HL-60 (cell line): ENCODE results near the gene RNGTT.

Experiments used
- DNase-seq, 2 experiments: peaks; one replicate each; pipeline ENCODE4 v3.0.0-alpha.2; 2010 to 2020; ENCODE audit warnings: low read depth in 1 of 2, low spot score in 1 of 2
- H3K27ac ChIP-seq: fragments of 250-450 bp; sonication (Bioruptor Pico); replicated peaks from 2 replicates; pipeline ENCODE4 v1.5.1; 2020; ENCODE audit warnings: mild to moderate bottlenecking, moderate library complexity
- H3K27me3 ChIP-seq: fragments of 250-450 bp; sonication (Bioruptor Pico); 2 replicates; pipeline ENCODE4 v1.5.1; 2021; ENCODE audit warnings: mild to moderate bottlenecking, moderate library complexity; ENCODE audit not compliant: insufficient read depth, poor library complexity, severe bottlenecking
- H3K4me3 ChIP-seq: replicated peaks from 2 replicates; pipeline ENCODE4 v1.5.1; 2011; ENCODE audit warnings: mild to moderate bottlenecking, control low read depth, low read length; ENCODE audit not compliant: insufficient read depth
- GABPA ChIP-seq: IDR thresholded peaks from 2 replicates; pipeline ENCODE4 v1.6.1; 2012; ENCODE audit warnings: low read depth
- POLR2AphosphoS5 ChIP-seq: IDR thresholded peaks from 2 replicates; pipeline ENCODE4 v1.6.1; 2012; ENCODE audit warnings: low read depth
- SPI1 ChIP-seq: IDR thresholded peaks from 2 replicates; pipeline ENCODE4 v1.6.1; 2012; ENCODE audit warnings: low read depth, mild to moderate bottlenecking, borderline replicate concordance
- TF ChIP-seq, protein P1 (sequence below): IDR thresholded peaks from 2 replicates; pipeline ENCODE4 v1.6.1; 2012; ENCODE audit warnings: low read depth; ENCODE audit not compliant: insufficient replicate concordance
- TF ChIP-seq, protein P2 (sequence below): IDR thresholded peaks from one replicate; pipeline ENCODE4 v1.5.1; 2011; ENCODE audit warnings: low read length, control low read depth, inconsistent platforms; ENCODE audit not compliant: insufficient read depth

Gene RNGTT

DNA sequence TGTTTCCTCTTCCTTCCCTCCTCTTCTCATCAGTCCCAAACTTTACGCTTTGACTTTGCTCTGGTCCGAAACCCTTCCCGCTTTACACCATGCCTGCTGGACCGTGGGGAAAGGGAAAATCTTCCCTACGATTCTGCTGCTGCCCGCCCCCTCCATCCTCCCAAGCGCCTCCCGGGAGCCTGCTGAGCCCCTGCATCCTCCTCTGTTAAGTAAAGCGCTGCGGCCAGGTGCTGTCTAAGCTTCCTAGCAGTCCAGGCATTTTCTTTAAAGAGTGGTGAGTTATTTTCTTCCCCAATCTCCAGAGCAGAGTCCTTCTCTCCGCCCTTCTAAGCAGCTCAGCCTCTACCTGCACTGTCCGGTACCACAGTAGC lies 376.3 kb downstream of the RNGTT start:
- H3K27me3 ChIP-seq, result no peaks in the 10 kb centered on the region
- H3K4me3 ChIP-seq, result no peak overlapping the region
- H3K27ac ChIP-seq, result no peak overlapping the region
- no peak for DNase-seq
- no peak for TF ChIP-seq POLR2AphosphoS5
- no peak for TF ChIP-seq GABPA
- TF ChIP-seq, protein P1, sequence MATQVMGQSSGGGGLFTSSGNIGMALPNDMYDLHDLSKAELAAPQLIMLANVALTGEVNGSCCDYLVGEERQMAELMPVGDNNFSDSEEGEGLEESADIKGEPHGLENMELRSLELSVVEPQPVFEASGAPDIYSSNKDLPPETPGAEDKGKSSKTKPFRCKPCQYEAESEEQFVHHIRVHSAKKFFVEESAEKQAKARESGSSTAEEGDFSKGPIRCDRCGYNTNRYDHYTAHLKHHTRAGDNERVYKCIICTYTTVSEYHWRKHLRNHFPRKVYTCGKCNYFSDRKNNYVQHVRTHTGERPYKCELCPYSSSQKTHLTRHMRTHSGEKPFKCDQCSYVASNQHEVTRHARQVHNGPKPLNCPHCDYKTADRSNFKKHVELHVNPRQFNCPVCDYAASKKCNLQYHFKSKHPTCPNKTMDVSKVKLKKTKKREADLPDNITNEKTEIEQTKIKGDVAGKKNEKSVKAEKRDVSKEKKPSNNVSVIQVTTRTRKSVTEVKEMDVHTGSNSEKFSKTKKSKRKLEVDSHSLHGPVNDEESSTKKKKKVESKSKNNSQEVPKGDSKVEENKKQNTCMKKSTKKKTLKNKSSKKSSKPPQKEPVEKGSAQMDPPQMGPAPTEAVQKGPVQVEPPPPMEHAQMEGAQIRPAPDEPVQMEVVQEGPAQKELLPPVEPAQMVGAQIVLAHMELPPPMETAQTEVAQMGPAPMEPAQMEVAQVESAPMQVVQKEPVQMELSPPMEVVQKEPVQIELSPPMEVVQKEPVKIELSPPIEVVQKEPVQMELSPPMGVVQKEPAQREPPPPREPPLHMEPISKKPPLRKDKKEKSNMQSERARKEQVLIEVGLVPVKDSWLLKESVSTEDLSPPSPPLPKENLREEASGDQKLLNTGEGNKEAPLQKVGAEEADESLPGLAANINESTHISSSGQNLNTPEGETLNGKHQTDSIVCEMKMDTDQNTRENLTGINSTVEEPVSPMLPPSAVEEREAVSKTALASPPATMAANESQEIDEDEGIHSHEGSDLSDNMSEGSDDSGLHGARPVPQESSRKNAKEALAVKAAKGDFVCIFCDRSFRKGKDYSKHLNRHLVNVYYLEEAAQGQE, result no peak
- TF ChIP-seq SPI1, result no peak
- TF ChIP-seq, protein P2, sequence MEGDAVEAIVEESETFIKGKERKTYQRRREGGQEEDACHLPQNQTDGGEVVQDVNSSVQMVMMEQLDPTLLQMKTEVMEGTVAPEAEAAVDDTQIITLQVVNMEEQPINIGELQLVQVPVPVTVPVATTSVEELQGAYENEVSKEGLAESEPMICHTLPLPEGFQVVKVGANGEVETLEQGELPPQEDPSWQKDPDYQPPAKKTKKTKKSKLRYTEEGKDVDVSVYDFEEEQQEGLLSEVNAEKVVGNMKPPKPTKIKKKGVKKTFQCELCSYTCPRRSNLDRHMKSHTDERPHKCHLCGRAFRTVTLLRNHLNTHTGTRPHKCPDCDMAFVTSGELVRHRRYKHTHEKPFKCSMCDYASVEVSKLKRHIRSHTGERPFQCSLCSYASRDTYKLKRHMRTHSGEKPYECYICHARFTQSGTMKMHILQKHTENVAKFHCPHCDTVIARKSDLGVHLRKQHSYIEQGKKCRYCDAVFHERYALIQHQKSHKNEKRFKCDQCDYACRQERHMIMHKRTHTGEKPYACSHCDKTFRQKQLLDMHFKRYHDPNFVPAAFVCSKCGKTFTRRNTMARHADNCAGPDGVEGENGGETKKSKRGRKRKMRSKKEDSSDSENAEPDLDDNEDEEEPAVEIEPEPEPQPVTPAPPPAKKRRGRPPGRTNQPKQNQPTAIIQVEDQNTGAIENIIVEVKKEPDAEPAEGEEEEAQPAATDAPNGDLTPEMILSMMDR, result no peak

DNA sequence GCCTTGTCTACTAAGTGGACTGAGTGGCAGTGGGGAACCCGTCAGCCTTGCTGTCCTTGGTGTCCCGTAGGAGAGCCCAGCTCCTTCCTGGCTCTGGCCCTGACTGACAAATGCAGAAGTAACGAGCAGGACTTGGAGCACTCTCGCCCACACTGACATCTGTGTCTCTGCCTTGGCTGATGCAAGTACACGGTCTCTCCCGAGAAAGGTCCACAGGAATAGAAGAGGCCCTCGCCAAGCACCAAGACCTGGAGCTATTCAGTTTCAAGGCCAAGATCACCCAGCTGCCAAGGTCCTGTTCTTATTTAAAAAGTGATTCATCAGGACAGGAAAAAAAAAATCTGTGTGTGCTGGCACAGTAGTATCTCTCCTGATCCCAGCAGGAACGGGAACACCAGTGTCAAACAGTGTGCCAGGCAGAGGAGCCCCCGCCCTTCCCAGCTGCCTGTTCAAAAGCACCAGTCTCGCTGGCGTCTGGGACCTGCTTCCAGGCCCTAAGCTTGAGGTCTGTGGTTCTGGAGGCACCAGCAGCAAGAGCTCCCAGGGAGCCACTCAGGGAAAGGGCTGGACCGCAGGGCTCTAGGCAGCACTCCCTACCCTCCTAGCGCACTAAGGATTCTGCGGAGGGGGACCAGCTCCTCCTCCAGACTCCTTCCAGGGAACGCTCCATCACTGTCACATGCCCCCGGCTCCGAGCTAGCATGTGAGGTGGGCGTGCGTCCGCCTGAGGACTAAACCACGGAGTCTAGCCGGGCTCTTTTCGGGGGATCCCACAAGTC lies 376.9 kb downstream of the RNGTT start:
- H3K27ac ChIP-seq, result no peak overlapping the region
- TF ChIP-seq, protein P2, result no peak
- TF ChIP-seq, protein P1, result no peak
- TF ChIP-seq POLR2AphosphoS5, result no peak
- TF ChIP-seq SPI1, result no peak
- no peak for TF ChIP-seq GABPA
- no peak overlapping the region for H3K4me3 ChIP-seq
- peaks cover under 1% of the 10 kb centered on the region for H3K27me3 ChIP-seq
- no peak for DNase-seq

DNA sequence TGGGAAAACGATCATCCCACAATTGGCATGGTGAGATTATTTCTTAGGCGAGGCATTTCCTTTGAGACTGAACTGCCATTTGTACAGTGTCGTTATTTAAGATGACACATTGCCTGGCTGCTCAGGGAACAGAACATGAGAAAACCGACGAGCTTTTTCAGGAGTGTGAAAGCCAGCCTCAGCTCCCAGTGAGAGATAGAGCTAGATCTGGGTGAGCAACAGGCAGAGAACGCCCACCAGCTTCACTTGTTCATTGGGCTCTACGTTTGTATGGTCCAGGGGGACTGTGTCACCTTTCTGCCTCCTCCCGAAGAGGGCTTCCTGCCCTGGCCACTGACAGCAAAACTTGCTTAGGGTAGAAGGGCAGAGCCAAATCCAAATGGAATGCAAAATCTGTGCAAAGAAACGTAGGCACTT lies 378.1 kb downstream of the RNGTT start:
- TF ChIP-seq, protein P1, result no peak
- no peak overlapping the region for H3K4me3 ChIP-seq
- no peak overlapping the region for H3K27ac ChIP-seq
- no peak for DNase-seq
- H3K27me3 ChIP-seq, result peaks cover 3% of the 10 kb centered on the region
